Upper lobe of left lung (tissue), 6 donors: ENCODE data around the gene STEAP3. TPM values are rescaled to one million over a fixed set of nuclear protein-coding genes. Genes with fewer than 3 reads are reported as not detected.

Experiments
- ATAC-seq, 2 donors: fragments of 200-7000 bp; cut with Tn5 transposase; one replicate each; pipeline ENCODE4 v1.9.1; 2022; ENCODE audit warnings: mild to moderate bottlenecking in 2 of 2, moderate library complexity in 2 of 2; ENCODE audit not compliant: low FRiP score in 2 of 2
- DNase-seq, 2 donors: peaks; one replicate each; pipeline ENCODE4 v3.0.0-alpha.2; 2019 to 2020
- H3K27ac ChIP-seq, 4 donors: fragments of 200-600 bp; sonication (generic); one replicate each; pipeline ENCODE4 v1.5.1; 2016 to 2019
- H3K27me3 ChIP-seq, 4 donors: fragments of 200-600 bp; sonication (generic); one replicate each; pipeline ENCODE4 v1.5.1; 2017 to 2019
- H3K36me3 ChIP-seq, 4 donors: fragments of 200-600 bp; sonication (generic); one replicate each; pipeline ENCODE4 v1.5.1; 2016 to 2019
- H3K4me1 ChIP-seq, 4 donors: fragments of 200-600 bp; sonication (generic); one replicate each; pipeline ENCODE4 v1.5.1; 2018 to 2019
- H3K4me3 ChIP-seq, 4 donors: fragments of 200-600 bp; sonication (generic); one replicate each; pipeline ENCODE4 v1.5.1; 2017 to 2019; ENCODE audit warnings: mild to moderate bottlenecking in 2 of 4, moderate library complexity in 1 of 4
- H3K9me3 ChIP-seq, 4 donors: fragments of 200-600 bp; sonication (generic); one replicate each; pipeline ENCODE4 v1.5.1; 2018 to 2019
- EP300 ChIP-seq, 4 donors: sonication (generic); formaldehyde crosslinking; IDR thresholded peaks; one replicate each; pipeline ENCODE4 v1.5.1; 2017; ENCODE audit warnings: antibody characterized with exemption in 4 of 4, control low read depth in 2 of 4
- POLR2A ChIP-seq, 4 donors: fragments of 450-650 bp; IDR thresholded peaks; one replicate each; pipeline ENCODE4 v1.5.1; 2016 to 2017; ENCODE audit warnings: antibody characterized with exemption in 4 of 4, mild to moderate bottlenecking in 2 of 4
- POLR2AphosphoS5 ChIP-seq, 2 donors: sonication (generic); formaldehyde crosslinking; IDR thresholded peaks; one replicate each; pipeline ENCODE4 v1.5.1; 2017; ENCODE audit warnings: antibody characterized with exemption in 2 of 2
- WGBS, 2 donors: methylation state at CpG; one replicate each; pipeline ENCODE4 v1.1.5; 2017 to 2018; 5-methylcytosine and 5-hydroxymethylcytosine counted together
- total RNA-seq, 6 donors: library from RNA; depleted of rRNA in 4 of 6; stranded (reverse); fragments of >200 nt in 4 of 6; gene quantifications; one replicate each; pipeline versions ENCODE4 v1.1.0 to v1.2.1, GENCODE V29; 2016 to 2021
- TF ChIP-seq, protein P1 (sequence below), 6 experiments: fragments of 450-650 bp in 4 of 6; fragments of 200-600 bp in 2 of 6; sonication (generic) in 2 of 6; IDR thresholded peaks; one replicate each; pipeline ENCODE4 v1.5.1; 2016 to 2019; ENCODE audit warnings: antibody characterized with exemption in 6 of 6
- donor health status: DM: no; HTN: no; CAD: no; lungs with moderate emphysema.
- donor health status: DM: no; HTN: yes; CAD: no; lungs with severe emphysema.

The STEAP3 gene
- total RNA-seq, 6 donors from 2014 or later: 18.1 to 26.6 (median 22.4) TPM

DNA sequence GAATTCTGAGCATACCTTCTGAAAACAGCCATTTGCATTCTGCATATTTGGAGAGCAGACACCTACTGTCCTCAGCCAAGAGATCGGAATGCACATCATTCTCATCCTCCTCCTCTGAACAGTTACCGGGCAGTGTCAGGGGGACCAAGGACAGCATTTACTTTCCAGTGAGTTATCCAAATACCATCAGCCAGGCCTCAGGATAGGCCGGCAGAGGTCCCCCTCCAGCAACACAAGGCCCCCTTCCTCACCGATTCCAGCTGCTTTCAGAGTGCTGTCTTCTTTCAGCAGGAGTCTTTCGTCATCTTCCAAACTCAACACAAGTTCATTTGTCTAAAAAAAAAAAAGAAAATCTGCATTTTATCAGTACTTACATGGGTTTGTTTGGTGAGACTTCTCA, 87.7 kb downstream of the STEAP3 start:
- 88 to 90% methylated on average over 5 of the region's 5 CpGs for WGBS, 2 donors
- TF ChIP-seq EP300 (IDR thresholded peaks at IDR 0.05) (no peak), POLR2A (IDR thresholded peaks at IDR 0.05) (no peak), POLR2AphosphoS5 (IDR thresholded peaks at IDR 0.05) (no peak)
- TF ChIP-seq, protein P1, sequence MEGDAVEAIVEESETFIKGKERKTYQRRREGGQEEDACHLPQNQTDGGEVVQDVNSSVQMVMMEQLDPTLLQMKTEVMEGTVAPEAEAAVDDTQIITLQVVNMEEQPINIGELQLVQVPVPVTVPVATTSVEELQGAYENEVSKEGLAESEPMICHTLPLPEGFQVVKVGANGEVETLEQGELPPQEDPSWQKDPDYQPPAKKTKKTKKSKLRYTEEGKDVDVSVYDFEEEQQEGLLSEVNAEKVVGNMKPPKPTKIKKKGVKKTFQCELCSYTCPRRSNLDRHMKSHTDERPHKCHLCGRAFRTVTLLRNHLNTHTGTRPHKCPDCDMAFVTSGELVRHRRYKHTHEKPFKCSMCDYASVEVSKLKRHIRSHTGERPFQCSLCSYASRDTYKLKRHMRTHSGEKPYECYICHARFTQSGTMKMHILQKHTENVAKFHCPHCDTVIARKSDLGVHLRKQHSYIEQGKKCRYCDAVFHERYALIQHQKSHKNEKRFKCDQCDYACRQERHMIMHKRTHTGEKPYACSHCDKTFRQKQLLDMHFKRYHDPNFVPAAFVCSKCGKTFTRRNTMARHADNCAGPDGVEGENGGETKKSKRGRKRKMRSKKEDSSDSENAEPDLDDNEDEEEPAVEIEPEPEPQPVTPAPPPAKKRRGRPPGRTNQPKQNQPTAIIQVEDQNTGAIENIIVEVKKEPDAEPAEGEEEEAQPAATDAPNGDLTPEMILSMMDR (IDR thresholded peaks at IDR 0.05): no peak
- ATAC-seq (no peak), DNase-seq (no peak)
- Histone ChIP-seq H3K4me1 (no peaks in the 10 kb centered on the region), H3K9me3 (no peaks in the 10 kb centered on the region), H3K36me3 (peaks cover 0 to 7% (median 0%) of the 10 kb centered on the region in 4 donors), H3K4me3 (no peak overlapping the region), H3K27ac (no peak overlapping the region), H3K27me3 (no peaks in the 10 kb centered on the region)

DNA sequence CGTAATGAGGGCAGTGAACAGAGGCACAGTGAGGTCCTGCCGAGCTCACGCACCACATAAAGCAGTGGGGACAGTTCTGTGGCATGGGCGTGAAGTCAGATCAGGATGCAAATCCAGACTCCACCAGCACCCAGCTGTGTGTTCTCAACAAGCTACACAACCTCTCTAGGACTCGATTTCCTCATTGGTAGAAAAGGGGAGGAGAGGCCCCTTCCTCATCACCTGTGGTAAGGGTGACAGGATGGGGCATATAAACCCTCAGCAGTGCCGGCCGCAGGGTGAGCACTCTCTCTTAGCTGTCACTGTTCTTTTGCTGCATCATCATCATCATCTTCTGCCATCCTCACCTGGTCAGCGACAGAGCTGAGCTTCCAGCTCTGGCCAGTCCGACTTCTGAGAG, 88.2 kb downstream of the STEAP3 start:
- TF ChIP-seq POLR2A (IDR thresholded peaks at IDR 0.05) (no peak), POLR2AphosphoS5 (IDR thresholded peaks at IDR 0.05) (no peak), EP300 (IDR thresholded peaks at IDR 0.05) (no peak)
- TF ChIP-seq, protein P1 (IDR thresholded peaks at IDR 0.05): no peak
- Histone ChIP-seq H3K36me3 (peaks cover 0 to 7% (median 0%) of the 10 kb centered on the region in 4 donors), H3K27ac (no peak overlapping the region), H3K4me3 (no peak overlapping the region), H3K9me3 (no peaks in the 10 kb centered on the region), H3K27me3 (no peaks in the 10 kb centered on the region), H3K4me1 (no peaks in the 10 kb centered on the region)
- 90 to 98% methylated on average over 8 to 9 of the region's 9 CpGs for WGBS, 2 donors
- DNase-seq (no peak), ATAC-seq (no peak)

Other genes starting within 250 kb of the STEAP3 start
- not detected for gene C1QL2, start 65.1 kb upstream of the STEAP3 start, total RNA-seq
- gene C2orf76, start 143.0 kb downstream of the STEAP3 start, total RNA-seq: 10 to 100 TPM in 2 of 6 donors, 1 to 10 TPM in 3, not detected in 1; 3.3 to 14.7 (median 6.2) TPM
- gene DBI, start 143.1 kb downstream of the STEAP3 start, total RNA-seq: 100 to 1,000 TPM in 5 of 6 donors, 10 to 100 TPM in 1; 60.8 to 250 (median 159) TPM
- gene TMEM37, start 208.0 kb downstream of the STEAP3 start, total RNA-seq: 10 to 100 TPM in 5 of 6 donors, 1 to 10 TPM in 1; 9.3 to 28.5 (median 14.5) TPM